Measurements from ENCODE around the gene HDHD5.

Gene HDHD5

DNA sequence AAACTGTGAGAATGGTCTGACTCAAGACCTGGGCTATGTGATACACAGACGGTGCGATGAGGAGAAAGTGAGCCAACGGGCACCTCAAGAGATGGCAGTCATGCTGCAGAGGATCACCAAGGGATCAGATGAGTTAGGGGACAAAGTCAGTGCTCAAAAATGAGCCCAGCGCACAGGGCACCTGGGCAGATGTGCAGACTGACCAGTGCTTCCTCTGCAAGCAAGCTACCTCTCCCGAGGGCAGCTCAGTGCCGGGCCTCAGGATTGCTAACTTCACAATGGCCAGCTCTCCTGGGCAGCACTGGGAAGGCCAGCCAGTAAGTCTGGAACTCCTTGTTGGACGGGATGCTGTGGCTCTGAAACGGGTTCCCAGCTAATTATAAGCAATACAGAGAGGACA is 15.3 kb downstream of the HDHD5 start:
- TF ChIP-seq, protein P1, sequence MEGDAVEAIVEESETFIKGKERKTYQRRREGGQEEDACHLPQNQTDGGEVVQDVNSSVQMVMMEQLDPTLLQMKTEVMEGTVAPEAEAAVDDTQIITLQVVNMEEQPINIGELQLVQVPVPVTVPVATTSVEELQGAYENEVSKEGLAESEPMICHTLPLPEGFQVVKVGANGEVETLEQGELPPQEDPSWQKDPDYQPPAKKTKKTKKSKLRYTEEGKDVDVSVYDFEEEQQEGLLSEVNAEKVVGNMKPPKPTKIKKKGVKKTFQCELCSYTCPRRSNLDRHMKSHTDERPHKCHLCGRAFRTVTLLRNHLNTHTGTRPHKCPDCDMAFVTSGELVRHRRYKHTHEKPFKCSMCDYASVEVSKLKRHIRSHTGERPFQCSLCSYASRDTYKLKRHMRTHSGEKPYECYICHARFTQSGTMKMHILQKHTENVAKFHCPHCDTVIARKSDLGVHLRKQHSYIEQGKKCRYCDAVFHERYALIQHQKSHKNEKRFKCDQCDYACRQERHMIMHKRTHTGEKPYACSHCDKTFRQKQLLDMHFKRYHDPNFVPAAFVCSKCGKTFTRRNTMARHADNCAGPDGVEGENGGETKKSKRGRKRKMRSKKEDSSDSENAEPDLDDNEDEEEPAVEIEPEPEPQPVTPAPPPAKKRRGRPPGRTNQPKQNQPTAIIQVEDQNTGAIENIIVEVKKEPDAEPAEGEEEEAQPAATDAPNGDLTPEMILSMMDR (IDR thresholded peaks at IDR 0.05; ENCODE audit: insufficient read depth, low read length, poor library complexity, severe bottlenecking), result no peak
- TF ChIP-seq EZH2phosphoT487 (conservative IDR thresholded peaks at IDR 0.05; ENCODE audit: low read length), result no peak
- no peak overlapping the region for H2AFZ ChIP-seq (ENCODE audit: low read depth, low read length, severe bottlenecking)
- H3K4me2 ChIP-seq (ENCODE audit: low read depth, low read length, poor library complexity, severe bottlenecking), result no peak overlapping the region
- no peaks in the 10 kb centered on the region for H3K9me3 ChIP-seq (ENCODE audit: insufficient read depth, low read length)
- H3K9ac ChIP-seq (ENCODE audit: low read length), result no peak overlapping the region
- H3K36me3 ChIP-seq (ENCODE audit: low read length), result no peaks in the 10 kb centered on the region
- H4K20me1 ChIP-seq (ENCODE audit: low read depth, low read length), result no peaks in the 10 kb centered on the region
- H3F3A ChIP-seq (ENCODE audit: insufficient read depth), result no peaks in the 10 kb centered on the region
- no peaks in the 10 kb centered on the region for H3K9me2 ChIP-seq (replicated peaks; ENCODE audit: insufficient read depth, low read length)
- no peaks in the 10 kb centered on the region for H3K27me3 ChIP-seq (ENCODE audit: low read length)
- H3K27ac ChIP-seq (ENCODE audit: low read depth, low read length), result no peak overlapping the region
- H3K4me3 ChIP-seq (ENCODE audit: insufficient read depth, low read length, poor library complexity, severe bottlenecking), result no peak overlapping the region
- no peaks in the 10 kb centered on the region for H3K79me2 ChIP-seq (ENCODE audit: insufficient read depth, low read length)

DNA sequence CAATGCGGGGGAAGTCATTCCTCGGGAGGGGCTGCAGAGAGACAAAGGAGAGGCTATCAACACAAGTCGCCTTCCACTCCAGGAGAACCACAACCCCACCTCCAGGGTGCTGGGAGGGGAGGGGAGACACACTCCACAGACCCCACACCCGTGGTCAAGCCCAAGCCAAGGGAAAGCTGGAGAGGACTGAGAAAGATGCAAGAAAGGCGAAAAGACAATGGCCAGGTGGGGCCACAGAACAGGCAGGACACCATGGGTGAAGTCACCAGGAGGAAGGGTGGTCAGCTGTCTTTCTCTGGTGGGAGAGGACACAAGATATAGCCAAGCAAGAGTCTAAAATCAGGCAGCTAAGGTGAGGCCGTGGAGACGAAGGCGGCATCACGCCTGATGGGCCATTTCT is 16.0 kb downstream of the HDHD5 start:
- no peak overlapping the region for H2AFZ ChIP-seq (ENCODE audit: low read depth, low read length, severe bottlenecking)
- no peaks in the 10 kb centered on the region for H3K9me3 ChIP-seq (ENCODE audit: insufficient read depth, low read length)
- no peaks in the 10 kb centered on the region for H4K20me1 ChIP-seq (ENCODE audit: low read depth, low read length)
- no peaks in the 10 kb centered on the region for H3K9me2 ChIP-seq (replicated peaks; ENCODE audit: insufficient read depth, low read length)
- no peak overlapping the region for H3K27ac ChIP-seq (ENCODE audit: low read depth, low read length)
- no peak for TF ChIP-seq EZH2phosphoT487 (conservative IDR thresholded peaks at IDR 0.05; ENCODE audit: low read length)
- TF ChIP-seq, protein P1 (IDR thresholded peaks at IDR 0.05; ENCODE audit: insufficient read depth, low read length, poor library complexity, severe bottlenecking), result no peak
- H3K4me3 ChIP-seq (ENCODE audit: insufficient read depth, low read length, poor library complexity, severe bottlenecking), result no peak overlapping the region
- H3F3A ChIP-seq (ENCODE audit: insufficient read depth), result no peaks in the 10 kb centered on the region
- H3K36me3 ChIP-seq (ENCODE audit: low read length), result no peaks in the 10 kb centered on the region
- H3K9ac ChIP-seq (ENCODE audit: low read length), result no peak overlapping the region
- no peak overlapping the region for H3K4me2 ChIP-seq (ENCODE audit: low read depth, low read length, poor library complexity, severe bottlenecking)
- no peaks in the 10 kb centered on the region for H3K27me3 ChIP-seq (ENCODE audit: low read length)
- no peaks in the 10 kb centered on the region for H3K79me2 ChIP-seq (ENCODE audit: insufficient read depth, low read length)

DNA sequence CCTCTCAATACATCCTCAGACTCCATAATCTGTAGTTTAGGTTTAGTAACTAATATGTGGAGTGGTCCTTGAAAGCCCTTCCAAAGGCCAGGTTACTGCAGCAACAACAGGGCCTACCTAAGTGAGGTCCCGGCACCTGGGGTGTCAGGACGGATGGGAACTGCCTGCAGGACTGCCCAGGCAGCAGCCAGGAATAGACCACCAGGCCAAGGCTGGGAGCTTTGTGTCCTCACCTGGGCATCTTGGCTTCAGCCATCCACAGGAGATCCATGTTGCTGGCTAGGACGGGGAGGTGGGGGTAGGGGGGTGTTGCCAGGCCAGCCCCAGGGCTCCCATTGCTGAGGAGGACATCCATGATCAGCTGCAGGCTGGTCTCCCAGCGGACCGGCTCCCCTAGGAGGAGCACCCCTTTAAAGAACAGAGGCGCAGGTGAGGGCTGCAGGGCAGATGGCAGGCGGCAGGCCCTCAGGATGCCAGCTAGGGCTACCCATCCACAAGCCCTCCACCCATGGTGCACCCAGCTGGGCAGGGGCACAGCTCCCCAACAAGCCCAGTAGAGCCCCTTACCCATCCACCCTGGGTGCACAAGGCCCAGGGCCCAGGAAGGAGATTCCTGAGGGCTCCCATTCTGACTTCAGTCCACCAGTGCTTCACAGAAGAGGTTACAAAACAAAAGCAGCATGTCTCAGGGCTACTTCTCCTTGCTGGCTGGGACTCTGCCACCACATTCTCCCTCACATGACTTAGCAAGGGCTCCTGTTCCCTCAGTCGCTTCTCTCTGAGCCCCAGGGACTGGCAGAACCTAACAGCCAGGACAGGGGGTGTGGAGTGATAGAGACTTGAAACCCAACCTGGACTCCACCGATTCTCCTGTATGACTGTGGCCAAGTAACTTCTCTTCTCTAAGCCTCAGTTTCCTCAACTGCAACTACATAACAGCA is 18.0 kb downstream of the HDHD5 start:
- Histone ChIP-seq H4K20me1 (ENCODE audit: low read depth, low read length) (no peaks in the 10 kb centered on the region), H3K4me2 (ENCODE audit: low read depth, low read length, poor library complexity, severe bottlenecking) (no peak overlapping the region), H3K9ac (ENCODE audit: low read length) (no peak overlapping the region), H3K9me2 (replicated peaks; ENCODE audit: insufficient read depth, low read length) (no peaks in the 10 kb centered on the region), H3K4me3 (ENCODE audit: insufficient read depth, low read length, poor library complexity, severe bottlenecking) (no peak overlapping the region), H3K27me3 (ENCODE audit: low read length) (no peaks in the 10 kb centered on the region), H3F3A (ENCODE audit: insufficient read depth) (no peaks in the 10 kb centered on the region), H3K27ac (ENCODE audit: low read depth, low read length) (no peak overlapping the region), H3K36me3 (ENCODE audit: low read length) (no peaks in the 10 kb centered on the region), H2AFZ (ENCODE audit: low read depth, low read length, severe bottlenecking) (no peak overlapping the region), H3K79me2 (ENCODE audit: insufficient read depth, low read length) (no peaks in the 10 kb centered on the region), H3K9me3 (ENCODE audit: insufficient read depth, low read length) (no peaks in the 10 kb centered on the region)
- TF ChIP-seq, protein P1 (IDR thresholded peaks at IDR 0.05; ENCODE audit: insufficient read depth, low read length, poor library complexity, severe bottlenecking), result no peak
- TF ChIP-seq EZH2phosphoT487 (conservative IDR thresholded peaks at IDR 0.05; ENCODE audit: low read length), result no peak

All from SU-DHL-6 (cell line).